IMR-90 (cell line): ENCODE measurements around the gene NAA11. TPM values are rescaled to one million over a fixed set of nuclear protein-coding genes. Genes with fewer than 3 reads are reported as not detected.

Experiments
- ATAC-seq: fragments of 200-7000 bp; cut with Tn5 transposase; 2 replicates; pipeline ENCODE4 v1.9.1; 2020; ENCODE audit warnings: low read depth, mild to moderate bottlenecking, moderate library complexity
- BruUV-seq: library from RNA; stranded (reverse); fragments of 400-500 nt; replicated peaks from 2 replicates; lab custom pipeline; 2021; lab: Mats Ljungman, UMichigan
- CTCF ChIA-PET: fragments of 300-600 bp; formaldehyde crosslinking; extraction: SDS; loops from one replicate; lab custom pipeline; 2021; ENCODE audit warnings: antibody characterized with exemption; lab: Yijun Ruan, JAX
- POLR2A ChIA-PET: fragments of 300-600 bp; sonication (Branson Sonifier 250); formaldehyde crosslinking; loops from one replicate; lab custom pipeline; 2022; ENCODE audit warnings: antibody characterized with exemption; ENCODE audit not compliant: unreplicated experiment; lab: Charles Lee
- DNase-seq: peaks from one replicate; pipeline ENCODE4 v3.0.0; 2013
- H2AFZ ChIP-seq: replicated peaks from 2 replicates; pipeline ENCODE3; 2013; ENCODE audit warnings: low read length, mild to moderate bottlenecking; ENCODE audit not compliant: poor library complexity
- H2AK5ac ChIP-seq: 2 replicates; pipeline ENCODE4 v1.6.1; 2013; ENCODE audit warnings: low read depth, low read length, inconsistent platforms
- H2AK9ac ChIP-seq: replicated peaks from 2 replicates; pipeline ENCODE3; 2013; ENCODE audit warnings: mild to moderate bottlenecking, low read depth, low read length, moderate library complexity; ENCODE audit not compliant: poor library complexity
- H2BK120ac ChIP-seq: 2 replicates; pipeline ENCODE4 v1.6.1; 2013; ENCODE audit warnings: low read depth, low read length, inconsistent platforms
- H2BK15ac ChIP-seq: 3 replicates; pipeline ENCODE4 v1.6.1; 2013; ENCODE audit warnings: low read depth, low read length, inconsistent platforms
- H2BK20ac ChIP-seq: 2 replicates; pipeline ENCODE4 v1.6.1; 2013; ENCODE audit warnings: low read depth, mild to moderate bottlenecking, inconsistent platforms, low read length, moderate library complexity
- H2BK5ac ChIP-seq: 2 replicates; pipeline ENCODE4 v1.6.1; 2013; ENCODE audit warnings: mild to moderate bottlenecking, low read depth, low read length, inconsistent platforms; ENCODE audit not compliant: poor library complexity, severe bottlenecking
- H3K14ac ChIP-seq: replicated peaks from 2 replicates; pipeline ENCODE4 v1.6.1; 2013; ENCODE audit warnings: low read depth, low read length, inconsistent platforms
- H3K18ac ChIP-seq: 2 replicates; pipeline ENCODE4 v1.6.1; 2013; ENCODE audit warnings: low read depth, low read length, control low read depth
- H3K23ac ChIP-seq: 2 replicates; pipeline ENCODE4 v1.6.1; 2013; ENCODE audit warnings: low read depth, low read length, inconsistent platforms
- H3K27ac ChIP-seq: 2 replicates; pipeline ENCODE4 v1.5.1; 2013; ENCODE audit warnings: mild to moderate bottlenecking, control low read depth, low read length; ENCODE audit not compliant: insufficient read depth
- H3K27me3 ChIP-seq: 2 replicates; pipeline ENCODE4 v1.6.1; 2013; ENCODE audit warnings: low read length; ENCODE audit not compliant: control insufficient read depth, insufficient read depth
- H3K36me3 ChIP-seq: 2 replicates; pipeline ENCODE4 v1.6.1; 2013; ENCODE audit warnings: low read length, mixed read lengths; ENCODE audit not compliant: control insufficient read depth, insufficient read depth
- H3K4ac ChIP-seq: 2 replicates; pipeline ENCODE4 v1.6.1; 2013; ENCODE audit warnings: low read depth, low read length, inconsistent platforms
- H3K4me1 ChIP-seq: 2 replicates; pipeline ENCODE4 v1.6.1; 2013; ENCODE audit warnings: low read length, mixed read lengths; ENCODE audit not compliant: control insufficient read depth, insufficient read depth
- H3K4me2 ChIP-seq: 2 replicates; pipeline ENCODE4 v1.6.1; 2013; ENCODE audit warnings: low read depth, mild to moderate bottlenecking, control low read depth, low read length, moderate library complexity
- H3K4me3 ChIP-seq: 2 replicates; pipeline ENCODE4 v1.5.1; 2013; ENCODE audit warnings: low read depth, mild to moderate bottlenecking, control low read depth, low read length, moderate library complexity; ENCODE audit not compliant: insufficient read depth
- H3K56ac ChIP-seq: 2 replicates; pipeline ENCODE4 v1.6.1; 2013; ENCODE audit warnings: low read length, inconsistent platforms; ENCODE audit not compliant: insufficient read depth; ENCODE audit errors: extremely low read depth
- H3K79me1 ChIP-seq, 2 experiments: 2 replicates each; pipeline ENCODE4 v1.6.1; 2013; ENCODE audit warnings: low read length in 2 of 2, inconsistent platforms in 1 of 2, low read depth in 1 of 2
- H3K9ac ChIP-seq: 2 replicates; pipeline ENCODE4 v1.6.1; 2013; ENCODE audit warnings: low read depth, low read length, control low read depth
- H3K9me1 ChIP-seq: 2 replicates; pipeline ENCODE4 v1.6.1; 2013; ENCODE audit warnings: low read length, inconsistent platforms; ENCODE audit not compliant: insufficient read depth
- H3K9me3 ChIP-seq: 2 replicates; pipeline ENCODE4 v1.6.1; 2013; ENCODE audit warnings: low read length; ENCODE audit not compliant: control insufficient read depth, insufficient read depth
- H4K20me1 ChIP-seq: 2 replicates; pipeline ENCODE4 v1.6.1; 2013; ENCODE audit warnings: low read length, inconsistent platforms; ENCODE audit not compliant: insufficient read depth
- H4K5ac ChIP-seq: 2 replicates; pipeline ENCODE4 v1.6.1; 2013; ENCODE audit warnings: mild to moderate bottlenecking, low read depth, low read length, control low read depth
- H4K8ac ChIP-seq, 2 experiments: 2 replicates each; pipeline ENCODE4 v1.6.1; 2013; ENCODE audit warnings: low read depth in 2 of 2, low read length in 2 of 2, control low read depth in 1 of 2, inconsistent platforms in 1 of 2
- H4K91ac ChIP-seq: 2 replicates; pipeline ENCODE4 v1.6.1; 2013; ENCODE audit warnings: low read depth, low read length, inconsistent platforms; ENCODE audit not compliant: insufficient read depth
- BHLHE40 ChIP-seq: fragments of 150-350 bp; IDR thresholded peaks from 2 replicates; pipeline ENCODE4 v1.6.1; 2016; ENCODE audit warnings: mild to moderate bottlenecking, low read depth, low read length
- CEBPB ChIP-seq: IDR thresholded peaks from 2 replicates; pipeline ENCODE4 v1.6.1; 2012; ENCODE audit warnings: low read depth, low read length, improper control_type of control experiment
- CHD1 ChIP-seq: IDR thresholded peaks from 2 replicates; pipeline ENCODE4 v1.6.1; 2012; ENCODE audit warnings: low read depth, low read length, improper control_type of control experiment
- CTCF ChIP-seq: conservative IDR thresholded peaks from 2 replicates; pipeline ENCODE4 v1.5.1; 2012; ENCODE audit warnings: mild to moderate bottlenecking, low read depth, low read length, improper control_type of control experiment
- ELK1 ChIP-seq: fragments of 150-350 bp; IDR thresholded peaks from 2 replicates; pipeline ENCODE4 v1.6.1; 2016; ENCODE audit warnings: low read depth, mild to moderate bottlenecking, low read length, moderate library complexity, borderline replicate concordance
- FOS ChIP-seq: fragments of 150-350 bp; IDR thresholded peaks from 2 replicates; pipeline ENCODE4 v1.6.1; 2016; ENCODE audit warnings: low read depth, low read length
- MAFK ChIP-seq: IDR thresholded peaks from 2 replicates; pipeline ENCODE4 v1.6.1; 2012; ENCODE audit warnings: low read depth, low read length, improper control_type of control experiment
- MAZ ChIP-seq: IDR thresholded peaks from 2 replicates; pipeline ENCODE4 v1.6.1; 2012; ENCODE audit warnings: low read depth, mild to moderate bottlenecking, low read length, improper control_type of control experiment, moderate library complexity, borderline replicate concordance
- MXI1 ChIP-seq: IDR thresholded peaks from 2 replicates; pipeline ENCODE4 v1.6.1; 2012; ENCODE audit warnings: low read depth, mild to moderate bottlenecking, low read length, moderate library complexity, borderline replicate concordance
- NFE2L2 ChIP-seq: fragments of 150-350 bp; IDR thresholded peaks from 2 replicates; pipeline ENCODE4 v1.6.1; 2016; ENCODE audit warnings: low read depth, mild to moderate bottlenecking, low read length
- POLR2A ChIP-seq: IDR thresholded peaks from 2 replicates; pipeline ENCODE4 v1.6.1; 2012; ENCODE audit warnings: mild to moderate bottlenecking, low read depth, low read length
- RAD21 ChIP-seq: IDR thresholded peaks from 2 replicates; pipeline ENCODE4 v1.6.1; 2012; ENCODE audit warnings: low read length, improper control_type of control experiment
- RCOR1 ChIP-seq: IDR thresholded peaks from 2 replicates; pipeline ENCODE4 v1.6.1; 2012; ENCODE audit warnings: mild to moderate bottlenecking, low read length, improper control_type of control experiment; ENCODE audit not compliant: insufficient replicate concordance
- RFX5 ChIP-seq: IDR thresholded peaks from 2 replicates; pipeline ENCODE4 v1.8.0; 2012; ENCODE audit warnings: low read depth, mild to moderate bottlenecking, low read length, moderate library complexity
- SMC3 ChIP-seq: fragments of 150-350 bp; IDR thresholded peaks from 2 replicates; pipeline ENCODE4 v1.6.1; 2016; ENCODE audit warnings: low read depth, mild to moderate bottlenecking, antibody characterized with exemption, low read length, moderate library complexity
- USF2 ChIP-seq: fragments of 150-350 bp; IDR thresholded peaks from 2 replicates; pipeline ENCODE4 v1.6.1; 2017; ENCODE audit warnings: mild to moderate bottlenecking, antibody characterized with exemption, low read length, low read depth
- dilution Hi-C: fragments of 300-500 bp; cut with HindIII; formaldehyde crosslinking; loops from one replicate; pipeline ENCODE4 v1.14.3; 2018; ENCODE audit warnings: low sequenced_read_pairs; ENCODE audit not compliant: unreplicated experiment
- in situ Hi-C: fragments of 300-500 bp; cut with MboI; formaldehyde crosslinking; loops from 3 replicates; pipeline ENCODE4 v1.14.3; 2019; ENCODE audit warnings: low sequenced_read_pairs, inconsistent platforms, mixed read lengths
- intact Hi-C: fragments of 100-400 bp; cut with micrococcal nuclease; formaldehyde crosslinking; loops from 2 replicates; pipeline ENCODE4 v1.10.0; 2022
- polyA plus RNA-seq, 3 experiments: library from polyadenylated mRNA; depleted of rRNA; stranded (reverse); fragments of >200 nt; gene quantifications; 2 replicates each; pipeline ENCODE4 v1.2.3, GENCODE V29; 2012; ENCODE audit warnings: low replicate concordance in 1 of 3
- total RNA-seq: library from RNA; depleted of rRNA; stranded (reverse); fragments of >200 nt; gene quantifications from 2 replicates; pipeline ENCODE4 v1.2.3, GENCODE V29; 2012

NAA11 gene
- total and polyA plus RNA-seq, 2 of the 4 experiments (the other 2 are of a cell fraction): not detected

GRCh38 chr4:79272126-79272525, 53.7 kb downstream of the NAA11 start:
- in situ Hi-C loops: no loop called here

More at GRCh38 chr4:79272126-79272525, 53.7 kb downstream of the NAA11 start:
- ChIA-PET CTCF (no interaction called here), POLR2A (no interaction called here)
- no peak overlapping the region for H4K8ac ChIP-seq
- no peaks in the 10 kb centered on the region for H3K27me3 ChIP-seq
- no peak overlapping the region for H3K9ac ChIP-seq
- no peak overlapping the region for H2AFZ ChIP-seq
- TF ChIP-seq MXI1: no peak
- TF ChIP-seq CHD1: no peak
- no peak for TF ChIP-seq ELK1
- no peak for TF ChIP-seq CEBPB
- TF ChIP-seq RFX5: no peak
- TF ChIP-seq SMC3: no peak
- TF ChIP-seq RCOR1: no peak
- no peak for TF ChIP-seq POLR2A
- no peak for TF ChIP-seq BHLHE40
- TF ChIP-seq CTCF: no peak
- TF ChIP-seq FOS: no peak
- no peak for TF ChIP-seq RAD21
- TF ChIP-seq NFE2L2: no peak
- TF ChIP-seq MAZ: no peak
- no peak for TF ChIP-seq USF2
- no peak for TF ChIP-seq MAFK
- H3K56ac ChIP-seq: no peak overlapping the region
- no peak overlapping the region for H2BK20ac ChIP-seq
- H3K4me2 ChIP-seq: no peak overlapping the region
- H2AK9ac ChIP-seq: no peak overlapping the region
- no peak overlapping the region for H3K4ac ChIP-seq
- H3K79me1 ChIP-seq: no peaks in the 10 kb centered on the region
- DNase-seq: no peak
- dilution Hi-C loops (no loop called here), intact Hi-C loops (no loop called here)
- no peak overlapping the region for H3K4me3 ChIP-seq
- H4K91ac ChIP-seq: no peak overlapping the region
- H3K14ac ChIP-seq: no peak overlapping the region
- H4K20me1 ChIP-seq: no peaks in the 10 kb centered on the region
- H2AK5ac ChIP-seq: no peak overlapping the region
- no peak overlapping the region for H3K23ac ChIP-seq
- no TSS peak for BruUV-seq
- H2BK120ac ChIP-seq: no peak overlapping the region
- H4K5ac ChIP-seq: no peak overlapping the region
- no peaks in the 10 kb centered on the region for H3K9me3 ChIP-seq
- no peak for ATAC-seq
- no peak overlapping the region for H3K18ac ChIP-seq
- H2BK5ac ChIP-seq: no peak overlapping the region
- H3K4me1 ChIP-seq: no peaks in the 10 kb centered on the region
- H3K36me3 ChIP-seq: no peaks in the 10 kb centered on the region
- H3K9me1 ChIP-seq: no peaks in the 10 kb centered on the region
- no peak overlapping the region for H2BK15ac ChIP-seq
- H3K27ac ChIP-seq: no peak overlapping the region
